SJSA1 (cell line): ENCODE data around the gene SPECC1. TPM values are rescaled to one million over a fixed set of nuclear protein-coding genes. Genes with fewer than 3 reads are reported as not detected.

Experiments used
- total RNA-seq: library from RNA; depleted of rRNA; stranded (reverse); fragments of >200 nt; shearing (Covaris generic); gene quantifications from 2 replicates; pipeline ENCODE4 v1.2.3, GENCODE V29; 2014; rRNA removed

The SPECC1 gene
- total RNA-seq, 1 experiment from 2014 or later = 81.0 TPM

Other genes with a start within 250 kb of the SPECC1 start
- 5.5 and 7.3 TPM in 2 replicates for gene ULK2, start 141.4 kb upstream of the SPECC1 start, total RNA-seq
- 18.2 and 19.0 TPM in 2 replicates for gene AKAP10, start 31.5 kb upstream of the SPECC1 start, total RNA-seq